OCI-LY7 (cell line): ENCODE results near the gene TMEM169.

Experiments used
- EZH2phosphoT487 ChIP-seq: fragments of 200-600 bp; sonication (generic); IDR thresholded peaks from 2 replicates; pipeline ENCODE4 v1.6.1; 2018; ENCODE audit warnings: low read depth, borderline replicate concordance, mild to moderate bottlenecking, mixed run types, antibody characterized with exemption, low read length, moderate library complexity, mixed read lengths
- TF ChIP-seq, protein P1 (sequence below): fragments of 200-600 bp; sonication (generic); conservative IDR thresholded peaks from 2 replicates; pipeline ENCODE4 v1.5.1; 2014; ENCODE audit warnings: mild to moderate bottlenecking, antibody characterized with exemption, low read length, moderate library complexity, mixed read lengths

DNA sequence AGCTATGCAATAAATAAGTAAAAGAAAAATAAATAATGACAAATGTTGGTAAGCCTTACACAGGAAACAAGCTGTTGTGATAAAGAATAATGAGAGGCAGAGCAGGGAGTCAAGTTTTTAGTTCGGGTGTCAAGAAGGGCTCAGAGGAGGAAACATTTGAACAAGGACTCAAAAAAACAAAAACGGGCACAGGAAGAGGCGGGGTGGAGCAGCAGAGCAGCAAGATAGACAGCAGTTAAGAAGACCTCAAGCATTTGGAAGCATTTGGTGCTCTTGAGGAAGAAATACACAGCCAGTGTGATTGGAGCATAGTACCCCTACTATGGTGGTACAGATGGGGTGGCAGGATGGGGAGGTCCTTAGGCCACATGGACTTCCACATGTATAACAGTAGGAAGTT is 2.8 kb downstream of the TMEM169 start:
- TF ChIP-seq, protein P1, sequence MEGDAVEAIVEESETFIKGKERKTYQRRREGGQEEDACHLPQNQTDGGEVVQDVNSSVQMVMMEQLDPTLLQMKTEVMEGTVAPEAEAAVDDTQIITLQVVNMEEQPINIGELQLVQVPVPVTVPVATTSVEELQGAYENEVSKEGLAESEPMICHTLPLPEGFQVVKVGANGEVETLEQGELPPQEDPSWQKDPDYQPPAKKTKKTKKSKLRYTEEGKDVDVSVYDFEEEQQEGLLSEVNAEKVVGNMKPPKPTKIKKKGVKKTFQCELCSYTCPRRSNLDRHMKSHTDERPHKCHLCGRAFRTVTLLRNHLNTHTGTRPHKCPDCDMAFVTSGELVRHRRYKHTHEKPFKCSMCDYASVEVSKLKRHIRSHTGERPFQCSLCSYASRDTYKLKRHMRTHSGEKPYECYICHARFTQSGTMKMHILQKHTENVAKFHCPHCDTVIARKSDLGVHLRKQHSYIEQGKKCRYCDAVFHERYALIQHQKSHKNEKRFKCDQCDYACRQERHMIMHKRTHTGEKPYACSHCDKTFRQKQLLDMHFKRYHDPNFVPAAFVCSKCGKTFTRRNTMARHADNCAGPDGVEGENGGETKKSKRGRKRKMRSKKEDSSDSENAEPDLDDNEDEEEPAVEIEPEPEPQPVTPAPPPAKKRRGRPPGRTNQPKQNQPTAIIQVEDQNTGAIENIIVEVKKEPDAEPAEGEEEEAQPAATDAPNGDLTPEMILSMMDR, result no peak
- TF ChIP-seq EZH2phosphoT487, result no peak
